GM12878 (cell line): Measurements from ENCODE around the gene CNTN4. TPM values are rescaled to one million over a fixed set of nuclear protein-coding genes. Genes with fewer than 3 reads are reported as not detected.

Source experiments
- ATAC-seq: fragments of 200-7000 bp; cut with Tn5 transposase; 3 replicates; pipeline ENCODE4 v1.9.1; 2020; ENCODE audit warnings: mild to moderate bottlenecking, moderate library complexity
- BruUV-seq: library from RNA; stranded (reverse); fragments of 400-500 nt; replicated peaks from 2 replicates; lab custom pipeline; 2021; lab: Mats Ljungman, UMichigan
- CTCF ChIA-PET: fragments of 300-600 bp; sonication (Branson Sonifier 250); formaldehyde crosslinking; extraction: SDS; loops from one replicate; lab custom pipeline; 2021; ENCODE audit warnings: inconsistent platforms; lab: Yijun Ruan, JAX
- POLR2A ChIA-PET: fragments of 350-600 bp; formaldehyde crosslinking; extraction: SDS; loops from one replicate; lab custom pipeline; 2021; ENCODE audit warnings: inconsistent platforms; lab: Charles Lee
- RAD21 ChIA-PET: fragments of 300-600 bp; sonication (Branson Sonifier 250); formaldehyde crosslinking; loops from one replicate; lab custom pipeline; 2023; ENCODE audit warnings: antibody characterized with exemption; ENCODE audit not compliant: unreplicated experiment; lab: Charles Lee
- SMC1A ChIA-PET: fragments of 300-600 bp; sonication (Branson Sonifier 250); formaldehyde crosslinking; loops from one replicate; lab custom pipeline; 2023; ENCODE audit not compliant: unreplicated experiment, uncharacterized antibody; lab: Charles Lee
- DNase-seq: peaks from one replicate; pipeline ENCODE4 v3.0.0-alpha.2; 2011; ENCODE audit warnings: low read depth, low spot score
- FAIRE-seq: peaks from 3 replicates; lab custom pipeline; 2011; peaks lifted over from hg19 to GRCh38; lab: Jason Lieb, UNC
- H2AFZ ChIP-seq: 2 replicates; pipeline ENCODE4 v1.6.0; 2011; ENCODE audit warnings: low read depth, low read length, control low read depth; ENCODE audit not compliant: control insufficient read depth
- H3K27ac ChIP-seq: 2 replicates; pipeline ENCODE4 v1.5.1; 2011; ENCODE audit warnings: control low read depth; ENCODE audit not compliant: control insufficient read depth, insufficient read depth
- H3K27me3 ChIP-seq, 2 experiments: replicated peaks in 1 of 2; 2 replicates each; pipeline versions ENCODE4 v1.6.0 to v1.6.1; 2011; ENCODE audit warnings: low read length in 1 of 2; ENCODE audit not compliant: control insufficient read depth in 2 of 2, insufficient read depth in 2 of 2
- H3K36me3 ChIP-seq, 2 experiments: 2 replicates each; pipeline ENCODE4 v1.5.1; 2011; ENCODE audit warnings: low read length in 1 of 2; ENCODE audit not compliant: control insufficient read depth in 2 of 2, insufficient read depth in 2 of 2
- H3K4me1 ChIP-seq: 2 replicates; pipeline ENCODE4 v1.6.1; 2011; ENCODE audit warnings: mild to moderate bottlenecking, low read length, moderate library complexity, mixed read lengths; ENCODE audit not compliant: control insufficient read depth, insufficient read depth
- H3K4me2 ChIP-seq: 2 replicates; pipeline ENCODE4 v1.6.0; 2011; ENCODE audit warnings: control low read depth; ENCODE audit not compliant: control insufficient read depth, insufficient read depth
- H3K4me3 ChIP-seq: fragments of 200-600 bp; sonication (generic); 2 replicates; pipeline ENCODE4 v1.5.1; 2016
- H3K79me2 ChIP-seq: 2 replicates; pipeline ENCODE4 v1.6.0; 2011; ENCODE audit warnings: low read length; ENCODE audit not compliant: control insufficient read depth, insufficient read depth
- H3K9ac ChIP-seq: 2 replicates; pipeline ENCODE4 v1.8.0; 2011; ENCODE audit warnings: low read length, control low read depth, mixed read lengths; ENCODE audit not compliant: control insufficient read depth, insufficient read depth
- H3K9me3 ChIP-seq: replicated peaks from 3 replicates; pipeline ENCODE4 v1.5.1; 2011; ENCODE audit warnings: mild to moderate bottlenecking, low read length; ENCODE audit not compliant: control insufficient read depth, insufficient read depth
- H4K20me1 ChIP-seq: 2 replicates; pipeline ENCODE4 v1.6.0; 2011; ENCODE audit not compliant: control insufficient read depth, insufficient read depth
- BACH1 ChIP-seq: fragments of 450-650 bp; IDR thresholded peaks from 2 replicates; pipeline ENCODE4 v1.6.1; 2017; ENCODE audit warnings: mild to moderate bottlenecking, borderline replicate concordance
- EED ChIP-seq: sonication (generic); IDR thresholded peaks from 2 replicates; pipeline ENCODE4 v1.6.1; 2016; ENCODE audit warnings: antibody characterized with exemption, low read depth
- EZH2 ChIP-seq: IDR thresholded peaks from 2 replicates; pipeline ENCODE4 v1.6.1; 2012; ENCODE audit warnings: low read depth, mild to moderate bottlenecking, control low read depth, inconsistent platforms, low read length, borderline replicate concordance; ENCODE audit not compliant: control insufficient read depth
- HDAC6 ChIP-seq: fragments of 200-600 bp; sonication (generic); IDR thresholded peaks from one replicate; pipeline ENCODE4 v1.8.0; 2017; ENCODE audit warnings: antibody characterized with exemption; ENCODE audit not compliant: unreplicated experiment
- MEF2A ChIP-seq: IDR thresholded peaks from 2 replicates; pipeline ENCODE4 v1.6.1; 2011; ENCODE audit warnings: low read depth, mild to moderate bottlenecking, low read length, moderate library complexity; ENCODE audit not compliant: insufficient read depth
- NFXL1 ChIP-seq: fragments of 450-650 bp; IDR thresholded peaks from 2 replicates; pipeline ENCODE4 v1.6.1; 2017; ENCODE audit warnings: antibody characterized with exemption, mild to moderate bottlenecking, borderline replicate concordance
- RAD51 ChIP-seq: fragments of 450-650 bp; IDR thresholded peaks from 2 replicates; pipeline ENCODE4 v1.6.1; 2016; ENCODE audit warnings: moderate library complexity, mild to moderate bottlenecking, inconsistent platforms
- RBBP5 ChIP-seq: fragments of 200-600 bp; sonication (generic); conservative IDR thresholded peaks from 2 replicates; pipeline ENCODE4 v1.6.1; 2016
- TARDBP ChIP-seq: IDR thresholded peaks from 2 replicates; pipeline ENCODE4 v1.6.1; 2016; ENCODE audit warnings: borderline replicate concordance
- TCF7 ChIP-seq: IDR thresholded peaks from 2 replicates; pipeline ENCODE4 v1.6.1; 2014; ENCODE audit warnings: antibody characterized with exemption, borderline replicate concordance
- WGBS: methylation state at CpG from one replicate; pipeline ENCODE4 v1.1.6; 2016; ENCODE audit warnings: low lambda C conversion rate; ENCODE audit not compliant: insufficient replicate concordance, insufficient coverage; ENCODE audit errors: missing lambda C conversion rate; 5-methylcytosine and 5-hydroxymethylcytosine counted together
- in situ Hi-C: fragments of 300-500 bp; cut with MboI; formaldehyde crosslinking; loops from 9 replicates; pipeline ENCODE4 v1.14.3; 2018; ENCODE audit warnings: mixed read lengths
- intact Hi-C: fragments of 100-400 bp; cut with micrococcal nuclease; formaldehyde crosslinking; loops from one replicate; pipeline ENCODE4 v1.14.2; 2022; ENCODE audit not compliant: unreplicated experiment
- polyA plus RNA-seq, 11 experiments: library from polyadenylated mRNA; depleted of rRNA in 4 of 11; unstranded in 6 of 11; stranded (reverse) in 5 of 11; fragments of >200 nt; fragmentation: Nextera tagmentation in 4 of 11; fragmentation: Illumina TruSeq in 1 of 11; extraction: Ambion mirVana in 4 of 11; extraction: Trizol in 1 of 11; gene quantifications; 1 replicate in 1 of 11; 2 replicates in 10 of 11; pipeline versions ENCODE4 v1.2.1 to v1.2.3, GENCODE V29; 2011 to 2016; ENCODE audit warnings: inconsistent platforms in 2 of 11, missing spikeins in 2 of 11, low read depth in 1 of 11
- total RNA-seq, 4 experiments: library from RNA; depleted of rRNA in 3 of 4; stranded (reverse); fragments of >200 nt in 3 of 4; fragmentation: Illumina TruSeq in 1 of 4; extraction: Trizol in 1 of 4; gene quantifications; 2 replicates each; pipeline versions ENCODE4 v1.2.1 to v1.2.3, GENCODE V29; 2013 to 2021
- TF ChIP-seq, protein P1 (sequence below): IDR thresholded peaks from 2 replicates; pipeline ENCODE4 v1.6.1; 2011; ENCODE audit warnings: borderline replicate concordance, low read depth, mild to moderate bottlenecking, moderate library complexity, low read length; ENCODE audit not compliant: insufficient read depth, poor library complexity, severe bottlenecking
- TF ChIP-seq, protein P2 (sequence below): IDR thresholded peaks from 2 replicates; pipeline ENCODE4 v1.6.1; 2012; ENCODE audit warnings: low read depth, low read length, improper control_type of control experiment
- TF ChIP-seq, protein P3 (sequence below): IDR thresholded peaks from 2 replicates; pipeline ENCODE4 v1.6.1; 2011; ENCODE audit warnings: borderline replicate concordance, low read depth, mild to moderate bottlenecking, moderate library complexity, mixed read lengths, low read length; ENCODE audit not compliant: insufficient read depth; ENCODE audit errors: extremely low read length

Gene CNTN4
- total and polyA plus RNA-seq, 10 of the 15 experiments (the other 5 are each of a cell fraction or from before 2014, with no cell fraction given): 0.05 to 0.43 (median 0.15) TPM; not detected in 1

DNA sequence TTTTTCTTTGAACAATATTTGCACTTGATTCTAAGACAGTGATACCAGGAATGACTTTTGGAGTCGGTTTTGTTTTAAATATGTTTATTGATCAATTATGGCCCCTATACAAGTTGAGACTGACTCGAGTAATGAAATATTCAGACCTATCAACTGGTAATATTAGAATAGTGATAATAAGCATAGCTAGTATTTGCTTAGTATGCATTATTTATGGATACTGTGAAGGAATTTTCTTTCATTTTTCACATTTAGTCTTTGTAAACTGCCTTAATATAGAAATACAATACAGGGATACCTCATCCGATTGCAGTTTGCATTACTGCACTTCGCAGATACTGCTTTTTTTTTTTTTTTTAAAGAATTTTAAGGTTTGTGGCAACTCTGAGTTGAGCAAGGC is 107.9 kb downstream of the CNTN4 start:
- WGBS: 36% methylated on average over 4 of the region's 4 CpGs
- Histone ChIP-seq H3K9ac (no peak overlapping the region), H3K79me2 (no peaks in the 10 kb centered on the region), H3K27ac (no peak overlapping the region), H3K4me3 (no peak overlapping the region), H3K36me3 (no peaks in the 10 kb centered on the region), H2AFZ (no peak overlapping the region), H4K20me1 (no peaks in the 10 kb centered on the region), H3K4me2 (no peak overlapping the region), H3K9me3 (no peaks in the 10 kb centered on the region), H3K27me3 (no peaks in the 10 kb centered on the region), H3K4me1 (no peaks in the 10 kb centered on the region)
- intact Hi-C loops (no loop called here), in situ Hi-C loops (no loop called here)
- CTCF ChIA-PET: interaction anchor here (0.7 to 1.2 kb wide), 2 partner anchors 8 to 314 kb away, joined by 3 read pairs; no protein-coding TSS in a partner anchor
- DNase-seq (no peak), FAIRE-seq (no peak), ATAC-seq (no peak)
- TF ChIP-seq NFXL1: no peak
- TF ChIP-seq, protein P1, sequence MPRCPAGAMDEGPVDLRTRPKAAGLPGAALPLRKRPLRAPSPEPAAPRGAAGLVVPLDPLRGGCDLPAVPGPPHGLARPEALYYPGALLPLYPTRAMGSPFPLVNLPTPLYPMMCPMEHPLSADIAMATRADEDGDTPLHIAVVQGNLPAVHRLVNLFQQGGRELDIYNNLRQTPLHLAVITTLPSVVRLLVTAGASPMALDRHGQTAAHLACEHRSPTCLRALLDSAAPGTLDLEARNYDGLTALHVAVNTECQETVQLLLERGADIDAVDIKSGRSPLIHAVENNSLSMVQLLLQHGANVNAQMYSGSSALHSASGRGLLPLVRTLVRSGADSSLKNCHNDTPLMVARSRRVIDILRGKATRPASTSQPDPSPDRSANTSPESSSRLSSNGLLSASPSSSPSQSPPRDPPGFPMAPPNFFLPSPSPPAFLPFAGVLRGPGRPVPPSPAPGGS: no peak
- TF ChIP-seq, protein P2, sequence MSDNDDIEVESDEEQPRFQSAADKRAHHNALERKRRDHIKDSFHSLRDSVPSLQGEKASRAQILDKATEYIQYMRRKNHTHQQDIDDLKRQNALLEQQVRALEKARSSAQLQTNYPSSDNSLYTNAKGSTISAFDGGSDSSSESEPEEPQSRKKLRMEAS: no peak
- TF ChIP-seq TARDBP: no peak
- TF ChIP-seq EZH2: no peak
- no peak for TF ChIP-seq TCF7
- no peak for TF ChIP-seq MEF2A
- TF ChIP-seq, protein P3, sequence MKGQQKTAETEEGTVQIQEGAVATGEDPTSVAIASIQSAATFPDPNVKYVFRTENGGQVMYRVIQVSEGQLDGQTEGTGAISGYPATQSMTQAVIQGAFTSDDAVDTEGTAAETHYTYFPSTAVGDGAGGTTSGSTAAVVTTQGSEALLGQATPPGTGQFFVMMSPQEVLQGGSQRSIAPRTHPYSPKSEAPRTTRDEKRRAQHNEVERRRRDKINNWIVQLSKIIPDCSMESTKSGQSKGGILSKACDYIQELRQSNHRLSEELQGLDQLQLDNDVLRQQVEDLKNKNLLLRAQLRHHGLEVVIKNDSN: no peak
- no peak for TF ChIP-seq BACH1
- no peak for TF ChIP-seq EED
- TF ChIP-seq RAD51: no peak
- no peak for TF ChIP-seq HDAC6
- TF ChIP-seq RBBP5: no peak
- POLR2A ChIA-PET: no interaction called here
- RAD21 ChIA-PET: no interaction called here
- BruUV-seq: no TSS peak
- SMC1A ChIA-PET: no interaction called here
